A673 (cell line): Measurements from ENCODE around the gene GALNTL6.

ENCODE experiments used
- EZH2 ChIP-seq: fragments of 200-600 bp; sonication (generic); IDR thresholded peaks from 2 replicates; pipeline ENCODE4 v1.6.1; 2017; ENCODE audit warnings: borderline replicate concordance, low read depth, mild to moderate bottlenecking, mixed read lengths, antibody characterized with exemption, low read length; ENCODE audit not compliant: poor library complexity, severe bottlenecking
- TF ChIP-seq, protein P1 (sequence below): fragments of 300-800, 200-600 bp; sonication (generic); conservative IDR thresholded peaks from 2 replicates; pipeline ENCODE4 v1.5.1; 2017; ENCODE audit warnings: low read depth, mild to moderate bottlenecking, antibody characterized with exemption, low read length, moderate library complexity, mixed read lengths

DNA sequence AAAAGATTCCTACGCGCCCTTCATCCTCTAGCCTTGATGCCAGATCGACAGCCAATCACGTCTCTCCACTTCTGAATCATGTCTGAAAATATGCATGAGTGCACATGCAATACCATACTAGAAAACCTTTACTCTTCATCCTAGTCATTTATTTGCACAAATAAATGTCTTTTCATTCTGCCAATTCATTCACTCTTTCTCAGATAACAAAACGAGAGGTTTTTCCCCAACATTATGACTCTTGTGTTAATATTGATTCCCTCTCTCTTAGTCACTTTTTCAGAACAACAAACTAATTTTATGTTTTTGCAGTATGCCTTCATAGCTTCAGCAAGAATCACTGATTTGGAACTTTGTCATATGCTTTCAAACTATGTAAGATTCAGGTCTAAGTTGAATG, 806.0 kb downstream of the GALNTL6 start:
- TF ChIP-seq, protein P1, sequence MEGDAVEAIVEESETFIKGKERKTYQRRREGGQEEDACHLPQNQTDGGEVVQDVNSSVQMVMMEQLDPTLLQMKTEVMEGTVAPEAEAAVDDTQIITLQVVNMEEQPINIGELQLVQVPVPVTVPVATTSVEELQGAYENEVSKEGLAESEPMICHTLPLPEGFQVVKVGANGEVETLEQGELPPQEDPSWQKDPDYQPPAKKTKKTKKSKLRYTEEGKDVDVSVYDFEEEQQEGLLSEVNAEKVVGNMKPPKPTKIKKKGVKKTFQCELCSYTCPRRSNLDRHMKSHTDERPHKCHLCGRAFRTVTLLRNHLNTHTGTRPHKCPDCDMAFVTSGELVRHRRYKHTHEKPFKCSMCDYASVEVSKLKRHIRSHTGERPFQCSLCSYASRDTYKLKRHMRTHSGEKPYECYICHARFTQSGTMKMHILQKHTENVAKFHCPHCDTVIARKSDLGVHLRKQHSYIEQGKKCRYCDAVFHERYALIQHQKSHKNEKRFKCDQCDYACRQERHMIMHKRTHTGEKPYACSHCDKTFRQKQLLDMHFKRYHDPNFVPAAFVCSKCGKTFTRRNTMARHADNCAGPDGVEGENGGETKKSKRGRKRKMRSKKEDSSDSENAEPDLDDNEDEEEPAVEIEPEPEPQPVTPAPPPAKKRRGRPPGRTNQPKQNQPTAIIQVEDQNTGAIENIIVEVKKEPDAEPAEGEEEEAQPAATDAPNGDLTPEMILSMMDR, result no peak
- no peak for TF ChIP-seq EZH2
